H1 (cell line): Measurements from ENCODE around the gene COA1. TPM values are rescaled to one million over a fixed set of nuclear protein-coding genes. Genes with fewer than 3 reads are reported as not detected.

Source experiments
- CBX5 ChIP-seq: fragments of 300-800, 300-1000 bp; sonication (generic); IDR thresholded peaks from 2 replicates; pipeline ENCODE4 v1.7.1; 2016; ENCODE audit warnings: antibody characterized with exemption, low read length, low read depth
- CTCF ChIP-seq, 3 experiments: IDR thresholded peaks; 1 replicate in 2 of 3; 2 replicates in 1 of 3; pipeline versions ENCODE4 v1.5.1 to v1.6.1; 2011; ENCODE audit warnings: low read length in 3 of 3, mild to moderate bottlenecking in 3 of 3, inconsistent platforms in 2 of 3, low read depth in 1 of 3, moderate library complexity in 1 of 3; ENCODE audit not compliant: insufficient read depth in 1 of 3; ENCODE audit errors: control extremely low read depth in 1 of 3
- GTF2F1 ChIP-seq: IDR thresholded peaks from 2 replicates; pipeline ENCODE4 v1.6.1; 2012; ENCODE audit warnings: low read depth, low read length, improper control_type of control experiment, borderline replicate concordance
- SP2 ChIP-seq: IDR thresholded peaks from 2 replicates; pipeline ENCODE4 v1.6.1; 2012; ENCODE audit warnings: mild to moderate bottlenecking, low read length, inconsistent platforms
- TBP ChIP-seq: IDR thresholded peaks from 2 replicates; pipeline ENCODE4 v1.6.1; 2011; ENCODE audit warnings: low read depth, low read length, improper control_type of control experiment
- TEAD4 ChIP-seq: IDR thresholded peaks from 2 replicates; pipeline ENCODE4 v1.6.1; 2012; ENCODE audit warnings: low read depth, low read length, inconsistent platforms, mixed read lengths
- polyA plus RNA-seq, 7 experiments: library from polyadenylated mRNA; depleted of rRNA in 3 of 7; stranded (reverse) in 5 of 7; unstranded in 2 of 7; fragments of >200 nt in 5 of 7; fragments of 200-250 nt in 2 of 7; gene quantifications; 1 replicate in 5 of 7; 2 replicates in 1 of 7; 4 replicates in 1 of 7; pipeline versions ENCODE4 v1.2.1 to v1.2.3, GENCODE V29; 2011 to 2013; ENCODE audit warnings: missing spikeins in 2 of 7, mixed read lengths in 2 of 7
- total RNA-seq: library from RNA; stranded (reverse); fragmentation: NEBNext Ultra II Directional; extraction: Animal tissue kit (Norgen Biotek cat#: 25700); gene quantifications from 2 replicates; pipeline ENCODE4 v1.2.1, GENCODE V29; 2021

Gene COA1
- total and polyA plus RNA-seq, 2 of the 8 experiments (the other 6 are each of a cell fraction or from before 2014, with no cell fraction given) = 98.6 to 143 TPM

- no peak for TF ChIP-seq CTCF (IDR thresholded peaks at IDR 0.05; ENCODE audit: control extremely low read depth in 1 of 3, insufficient read depth in 1 of 3, low read depth in 1 of 3, low read length in 3 of 3)
- no peak for TF ChIP-seq TEAD4
- TF ChIP-seq TBP = no peak
- TF ChIP-seq GTF2F1 = no peak
- no peak for TF ChIP-seq SP2
- TF ChIP-seq CBX5 = no peak
- TF ChIP-seq, all 59 proteins: peak for 0
Measured at GRCh38 chr7:43769281-43769680, 40.0 kb upstream of the COA1 start (continued).
